ENCODE data around the gene RS1.

DNA sequence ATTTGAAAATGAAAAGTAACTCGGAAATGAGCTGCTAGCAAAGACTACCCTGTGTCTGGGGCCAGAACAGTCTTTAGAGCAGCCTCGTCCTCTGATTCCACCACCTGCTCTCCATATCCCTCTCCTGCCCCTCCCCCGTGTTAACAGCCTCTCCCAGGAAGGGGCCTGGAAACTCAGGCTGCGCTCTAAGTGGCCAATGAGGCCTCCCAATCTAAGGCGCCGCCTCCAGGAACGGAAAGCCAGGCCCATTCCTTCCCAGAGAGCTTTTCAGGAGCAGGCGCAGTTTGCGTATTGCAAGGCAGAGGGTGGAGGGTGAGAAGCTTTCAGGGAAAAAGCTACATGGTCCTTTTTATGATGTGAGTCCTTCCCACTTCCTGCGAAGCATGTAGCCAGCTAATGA is 31.2 kb downstream of the RS1 start:
- no peak for TF ChIP-seq CTCF (IDR thresholded peaks at IDR 0.05)
- no peak for TF ChIP-seq POLR2A (IDR thresholded peaks at IDR 0.05)
